Panc1 (cell line): ENCODE data around the gene CLTC. TPM values are rescaled to one million over a fixed set of nuclear protein-coding genes. Genes with fewer than 3 reads are reported as not detected.
"Not testable (repeated sequence)": the region's sequence is repeated elsewhere in the genome, so short reads cannot be mapped to it uniquely, and the experiment has no call there.

Experiments
- ATAC-seq: fragments of 200-7000 bp; cut with Tn5 transposase; 2 replicates; pipeline ENCODE4 v1.9.1; 2020; ENCODE audit warnings: mild to moderate bottlenecking, moderate library complexity
- Bru-seq: library from RNA; stranded (reverse); fragments of 400-500 nt; gene quantifications from one replicate; lab custom pipeline; 2021; lab: Mats Ljungman, UMichigan
- BruChase-seq, 2 experiments: library from RNA; stranded (reverse); fragments of 400-500 nt; gene quantifications; one replicate each; lab custom pipeline; 2021; lab: Mats Ljungman, UMichigan
- BruUV-seq: library from RNA; stranded (reverse); fragments of 400-500 nt; replicated peaks from 2 replicates; lab custom pipeline; 2021; lab: Mats Ljungman, UMichigan
- CTCF ChIA-PET: fragments of 300-600 bp; sonication (Branson Sonifier 250); formaldehyde crosslinking; loops from one replicate; lab custom pipeline; 2022; ENCODE audit warnings: antibody characterized with exemption; lab: Charles Lee
- POLR2A ChIA-PET: fragments of 300-600 bp; sonication (Branson Sonifier 250); formaldehyde crosslinking; loops from one replicate; lab custom pipeline; 2022; ENCODE audit warnings: antibody characterized with exemption; lab: Charles Lee
- DNase-seq: peaks from one replicate; pipeline ENCODE4 v3.0.0-alpha.2; 2010; ENCODE audit warnings: low read depth, low spot score
- H3K27ac ChIP-seq: 2 replicates; pipeline ENCODE4 v1.5.1; 2011; ENCODE audit warnings: mild to moderate bottlenecking, low read length, inconsistent platforms
- H3K27me3 ChIP-seq: fragments of 200-500 bp; sonication (Bioruptor generic); 2 replicates; pipeline ENCODE4 v1.6.0; 2014; ENCODE audit warnings: low read length, inconsistent platforms; ENCODE audit not compliant: control insufficient read depth, insufficient read depth
- H3K36me3 ChIP-seq: fragments of 200-500 bp; sonication (Bioruptor generic); 2 replicates; pipeline ENCODE4 v1.5.1; 2014; ENCODE audit warnings: inconsistent platforms, mild to moderate bottlenecking, low read length, moderate library complexity; ENCODE audit not compliant: control insufficient read depth, insufficient read depth
- H3K4me1 ChIP-seq: 2 replicates; pipeline ENCODE4 v1.5.1; 2011; ENCODE audit warnings: inconsistent platforms, mild to moderate bottlenecking, low read length, moderate library complexity; ENCODE audit not compliant: control insufficient read depth, insufficient read depth
- H3K4me3 ChIP-seq, 2 experiments: 2 replicates each; pipeline ENCODE4 v1.5.1; 2011 to 2012; ENCODE audit warnings: low read depth in 2 of 2, low read length in 2 of 2, mild to moderate bottlenecking in 2 of 2, inconsistent platforms in 1 of 2, moderate library complexity in 1 of 2
- H3K9me3 ChIP-seq: fragments of 200-500 bp; sonication (Bioruptor generic); 2 replicates; pipeline ENCODE4 v1.5.1; 2014; ENCODE audit warnings: low read depth, mild to moderate bottlenecking, inconsistent platforms, low read length, moderate library complexity; ENCODE audit not compliant: control insufficient read depth, insufficient read depth
- CTCF ChIP-seq: fragments of 450-650 bp; IDR thresholded peaks from 2 replicates; pipeline ENCODE4 v1.5.1; 2017; ENCODE audit warnings: mild to moderate bottlenecking
- POLR2AphosphoS5 ChIP-seq: IDR thresholded peaks from 2 replicates; pipeline ENCODE4 v1.6.1; 2012; ENCODE audit warnings: mild to moderate bottlenecking, low read depth, low read length, moderate library complexity
- REST ChIP-seq, 2 experiments: IDR thresholded peaks; 2 replicates each; pipeline ENCODE4 v1.6.1; 2011 to 2012; ENCODE audit warnings: low read depth in 2 of 2, control low read depth in 1 of 2, low read length in 1 of 2, mild to moderate bottlenecking in 1 of 2, moderate library complexity in 1 of 2; ENCODE audit not compliant: insufficient read depth in 1 of 2
- SIN3A ChIP-seq: IDR thresholded peaks from 2 replicates; pipeline ENCODE4 v1.6.1; 2012; ENCODE audit warnings: low read depth, mild to moderate bottlenecking, low read length, moderate library complexity, borderline replicate concordance; ENCODE audit not compliant: insufficient read depth
- TCF7L2 ChIP-seq: IDR thresholded peaks from 2 replicates; pipeline ENCODE4 v1.6.1; 2011; ENCODE audit warnings: mild to moderate bottlenecking, low read depth, low read length, inconsistent platforms
- in situ Hi-C: cut with HindIII; loops from 2 replicates; pipeline ENCODE4 v1.10.0; 2016; ENCODE audit warnings: low sequenced_read_pairs, low pct_unique_long_range_greater_than_20kb
- intact Hi-C: fragments of 100-400 bp; cut with micrococcal nuclease; formaldehyde crosslinking; loops from one replicate; pipeline ENCODE4 v1.10.0; 2022; ENCODE audit not compliant: unreplicated experiment
- long read RNA-seq: library from polyadenylated mRNA; unstranded; transcript quantifications from one replicate; pipeline ENCODE4 v2.0.0, GENCODE V29; 2021; ENCODE audit not compliant: unreplicated experiment
- polyA plus RNA-seq: library from polyadenylated mRNA; unstranded; fragments of >200 nt; gene quantifications from one replicate; pipeline ENCODE4 v1.2.1, GENCODE V29; 2012; ENCODE audit warnings: missing spikeins; ENCODE audit not compliant: insufficient read length
- total RNA-seq: library from RNA; stranded (reverse); gene quantifications from one replicate; pipeline ENCODE4 v1.2.1, GENCODE V29; 2021; ENCODE audit not compliant: unreplicated experiment

CLTC gene
- total RNA-seq (221 TPM), Bru-seq, nascent RNA (percentile 96 among the genes with signal in this experiment), BruChase-seq, experiment 1, labeled RNA remaining after a 2-hour chase (percentile 96 among the genes with signal in this experiment), BruChase-seq, experiment 2, labeled RNA remaining after a 6-hour chase (percentile 98 among the genes with signal in this experiment)
- 110 TPM for polyA plus RNA-seq
- long read RNA-seq, full-length matches to known transcripts: 334 of 460 reads
- long read RNA-seq, partial matches to known transcripts: 106 of 460 reads
- long read RNA-seq, other reads (novel, unspliced or antisense): 20 of 460 reads

GRCh38 chr17:59619298-59620063 lies at the start of gene CLTC:
CLTC (plus strand) TSS chr17:59619895; CDS start chr17:59620132, 237 bp downstream.
- ChIA-PET POLR2A (interaction anchor here (0.5 to 0.7 kb wide), 9 partner anchors 8 to 1497 kb away, joined by 3 to 6 read pairs (median 5); no protein-coding TSS in a partner anchor), CTCF (no interaction called here)
- no TSS peak for BruUV-seq
- Histone ChIP-seq H3K4me3 (peak within 1 kb of the TSS; percentile 91 to 98), H3K36me3 (peaks cover 17% of the 10 kb centered on the region), H3K27ac (peak within 1 kb of the TSS; percentile 99), H3K4me1 (peaks cover 29% of the 10 kb centered on the region), H3K9me3 (no peaks in the 10 kb centered on the region), H3K27me3 (no peaks in the 10 kb centered on the region)
- TF ChIP-seq REST (IDR thresholded peaks at IDR 0.05; ENCODE audit: insufficient read depth in 1 of 2, low read depth in 2 of 2, low read length in 1 of 2): no peak; a peak in 2 of 4 replicates
- peak; percentile 80; the same call in 1 of the 2 replicates for TF ChIP-seq POLR2AphosphoS5
- TF ChIP-seq CTCF: no peak
- TF ChIP-seq TCF7L2: peak; percentile 61
- peak; percentile 91; the same call in 1 of the 2 replicates for TF ChIP-seq SIN3A
- intact Hi-C loops (no loop called here), in situ Hi-C loops (no loop called here)
- DNase-seq (peak; percentile 81), ATAC-seq (peak; percentile 95)

- intact Hi-C loops: no loop called here
- ATAC-seq: no peak
- Histone ChIP-seq H3K36me3 (no peaks in the 10 kb centered on the region), H3K9me3 (no peaks in the 10 kb centered on the region), H3K27ac (no peak overlapping the region), H3K27me3 (no peaks in the 10 kb centered on the region), H3K4me3 (no peak overlapping the region), H3K4me1 (no peaks in the 10 kb centered on the region)
- TF ChIP-seq TCF7L2 (no peak), SIN3A (no peak), POLR2AphosphoS5 (no peak)
- POLR2A ChIA-PET: no interaction called here
- no TSS peak for BruUV-seq
- CTCF ChIA-PET: no interaction called here
- no peak for DNase-seq
- in situ Hi-C loops: no loop called here
Observed at GRCh38 chr17:59572301-59572924, 47.3 kb upstream of the CLTC start.

GRCh38 chr17:59584168-59584567 lies 35.5 kb upstream of the CLTC start:
- intact Hi-C loops, H3K27me3 ChIP-seq, H3K36me3 ChIP-seq, H3K9me3 ChIP-seq, ATAC-seq, BruUV-seq, POLR2A ChIA-PET, DNase-seq, H3K4me3 ChIP-seq, in situ Hi-C loops, H3K4me1 ChIP-seq, CTCF ChIA-PET, H3K27ac ChIP-seq: not testable (repeated sequence)
